Dermis blood vessel endothelial cell (primary cell): ENCODE results near the gene UNC5CL. TPM values are rescaled to one million over a fixed set of nuclear protein-coding genes. Genes with fewer than 3 reads are reported as not detected.

Experiments used
- DNase-seq: peaks from one replicate; pipeline ENCODE4 v3.0.0; 2010
- total RNA-seq: library from RNA; depleted of rRNA; stranded (reverse); fragments of >200 nt; gene quantifications from 2 replicates; pipeline ENCODE4 v1.2.3, GENCODE V29; 2014

UNC5CL gene, protein sequence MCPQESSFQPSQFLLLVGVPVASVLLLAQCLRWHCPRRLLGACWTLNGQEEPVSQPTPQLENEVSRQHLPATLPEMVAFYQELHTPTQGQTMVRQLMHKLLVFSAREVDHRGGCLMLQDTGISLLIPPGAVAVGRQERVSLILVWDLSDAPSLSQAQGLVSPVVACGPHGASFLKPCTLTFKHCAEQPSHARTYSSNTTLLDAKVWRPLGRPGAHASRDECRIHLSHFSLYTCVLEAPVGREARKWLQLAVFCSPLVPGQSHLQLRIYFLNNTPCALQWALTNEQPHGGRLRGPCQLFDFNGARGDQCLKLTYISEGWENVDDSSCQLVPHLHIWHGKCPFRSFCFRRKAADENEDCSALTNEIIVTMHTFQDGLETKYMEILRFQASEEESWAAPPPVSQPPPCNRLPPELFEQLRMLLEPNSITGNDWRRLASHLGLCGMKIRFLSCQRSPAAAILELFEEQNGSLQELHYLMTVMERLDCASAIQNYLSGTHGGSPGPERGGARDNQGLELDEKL
- 0.14 and 0.17 TPM in 2 replicates for total RNA-seq

DNA sequence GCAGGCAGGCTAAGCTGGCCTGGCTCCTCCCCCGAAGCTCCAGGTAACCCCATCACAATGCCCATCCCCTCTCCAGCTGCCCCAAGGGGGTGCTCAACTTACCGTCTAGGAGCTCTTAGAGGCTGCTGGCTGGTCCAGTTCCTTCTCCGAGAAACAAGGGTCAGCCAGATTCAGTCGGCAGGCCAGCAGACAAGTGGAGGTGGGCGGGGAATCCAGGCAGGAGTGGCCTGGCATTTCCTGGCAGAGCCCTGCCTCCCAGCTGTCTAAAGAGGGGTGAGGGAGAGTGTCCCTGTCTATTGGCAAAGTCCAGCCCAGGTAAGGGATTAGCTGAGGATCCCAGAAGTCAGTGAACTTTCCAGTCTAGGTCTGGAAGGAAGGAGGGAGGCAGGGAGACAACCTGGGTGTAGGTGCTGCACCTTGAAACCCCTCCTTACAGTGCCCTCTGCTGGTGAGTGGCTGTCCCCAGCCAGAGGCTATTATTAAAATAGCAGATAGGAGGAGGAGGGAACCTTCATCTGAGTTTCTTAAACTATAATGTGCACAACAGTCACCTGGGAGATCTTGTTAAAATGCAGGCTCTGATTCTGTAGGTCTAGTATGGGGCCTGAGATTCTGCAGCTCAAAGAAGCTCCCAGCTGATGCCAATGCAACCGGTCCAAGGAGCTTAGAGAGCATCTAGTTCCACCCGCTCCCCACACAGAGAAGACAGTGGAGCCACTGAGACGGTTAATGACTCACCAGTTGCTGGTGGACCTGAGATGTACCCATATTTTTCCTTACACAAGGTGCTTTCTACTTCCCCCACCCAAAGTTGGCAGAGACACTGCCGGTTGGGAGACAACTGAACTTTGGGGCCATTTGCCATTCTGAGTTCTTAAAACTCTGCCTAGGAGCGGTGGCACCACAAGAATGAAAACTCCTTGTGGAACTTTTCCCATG is at the start of gene UNC5CL:
Gene UNC5CL, minus strand, starts transcription at position 162 of the 939 bp plus-strand sequence. CDS start 4,147 bp downstream, outside the sequence.
- DNase-seq = peak; percentile 58

DNA sequence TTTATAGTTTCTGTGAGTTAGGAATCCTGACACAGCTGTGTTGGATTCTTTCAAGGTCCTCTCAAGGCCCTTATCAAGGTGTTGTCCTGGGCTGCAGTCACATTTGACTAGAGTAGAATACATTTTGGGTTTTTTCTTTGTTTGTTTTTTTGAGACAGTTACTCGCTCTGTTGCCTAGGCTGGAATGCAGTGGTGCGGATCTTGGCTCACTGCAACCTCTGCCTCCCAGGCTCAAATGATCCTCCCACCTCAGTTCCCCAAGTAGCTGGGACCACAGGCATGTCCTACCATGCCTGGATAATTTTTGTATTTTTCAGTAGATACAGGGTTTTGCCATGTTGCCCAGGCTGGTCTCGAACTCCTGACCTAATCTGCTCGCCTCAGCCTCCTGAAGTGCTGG is 49.4 kb upstream of the UNC5CL start:
- DNase-seq = no peak

DNA sequence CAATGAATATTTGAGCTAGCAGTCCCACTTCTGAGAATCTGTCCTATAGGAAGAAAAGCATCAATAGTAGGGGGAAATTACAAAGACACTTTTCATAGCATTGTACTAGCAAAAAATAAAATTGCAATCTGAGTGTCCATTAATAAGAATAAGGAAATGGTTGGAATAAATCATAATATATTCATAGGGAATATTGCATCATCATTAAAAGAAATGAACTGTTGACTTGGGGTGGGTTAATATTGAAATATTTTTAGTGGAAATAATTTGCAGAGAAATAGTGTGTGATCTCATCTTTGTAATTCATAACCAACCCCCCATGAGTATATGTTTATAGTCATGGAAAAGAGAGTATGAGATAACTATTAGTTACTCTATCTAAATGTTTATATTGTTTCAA is 46.2 kb upstream of the UNC5CL start:
- DNase-seq = no peak

DNA sequence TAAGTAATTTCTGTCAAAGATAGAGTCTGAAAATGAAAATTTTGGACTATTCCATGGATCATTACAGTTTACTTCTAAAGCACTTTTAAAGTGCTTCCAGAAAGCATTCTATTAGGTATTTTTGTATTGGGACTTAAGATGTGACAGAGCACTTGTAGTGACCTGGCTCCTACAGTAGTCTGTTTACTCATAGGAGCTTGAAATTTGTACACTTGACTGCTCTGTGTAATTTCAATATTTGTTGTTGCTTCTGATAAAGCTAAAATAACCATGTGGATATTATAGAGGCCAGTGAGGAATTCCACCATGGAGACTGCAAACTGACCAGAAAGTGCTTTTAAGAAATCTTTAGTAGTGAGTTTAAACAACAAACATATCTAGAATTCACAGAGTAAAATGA is 44.1 kb upstream of the UNC5CL start:
- no peak for DNase-seq

DNA sequence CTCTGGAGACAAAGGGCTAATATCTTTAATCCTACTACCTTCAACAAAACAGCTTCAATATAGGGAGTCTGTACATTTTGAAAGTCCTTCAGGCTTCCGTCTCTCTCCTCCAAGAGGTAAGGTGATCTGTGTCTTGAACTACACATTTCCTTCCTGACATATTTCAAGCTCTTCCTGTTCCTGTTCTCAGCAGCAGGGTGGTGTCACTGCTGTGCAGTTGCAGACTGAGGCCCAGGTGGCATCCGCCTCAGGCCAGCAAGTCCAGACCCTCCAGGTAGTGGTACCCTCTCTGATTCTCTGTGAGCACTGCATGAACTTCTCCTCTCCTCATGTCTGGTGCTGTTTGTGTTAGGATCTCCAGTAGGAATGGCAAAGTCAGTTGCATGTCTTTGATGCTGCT is 41.6 kb upstream of the UNC5CL start:
- peak; percentile 21 for DNase-seq

DNA sequence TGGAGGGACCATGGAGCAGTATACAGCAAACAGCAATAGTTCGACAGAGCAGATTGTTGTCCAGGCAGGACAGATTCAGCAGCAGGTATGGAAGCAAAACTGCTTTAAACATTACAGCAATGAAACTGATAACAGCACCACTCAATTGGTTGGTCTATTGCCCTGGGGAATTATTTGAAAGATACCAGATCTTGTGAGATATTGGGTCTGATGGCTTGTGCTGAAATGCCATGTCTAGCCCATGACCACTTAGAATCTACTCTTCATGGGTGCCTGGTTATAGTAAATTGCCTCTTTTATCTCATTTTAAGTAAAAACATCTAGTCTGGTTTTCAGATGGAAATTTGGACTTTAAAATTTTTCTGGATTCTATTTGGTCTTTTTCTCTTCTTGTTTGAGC is 40.1 kb upstream of the UNC5CL start:
- no peak for DNase-seq

DNA sequence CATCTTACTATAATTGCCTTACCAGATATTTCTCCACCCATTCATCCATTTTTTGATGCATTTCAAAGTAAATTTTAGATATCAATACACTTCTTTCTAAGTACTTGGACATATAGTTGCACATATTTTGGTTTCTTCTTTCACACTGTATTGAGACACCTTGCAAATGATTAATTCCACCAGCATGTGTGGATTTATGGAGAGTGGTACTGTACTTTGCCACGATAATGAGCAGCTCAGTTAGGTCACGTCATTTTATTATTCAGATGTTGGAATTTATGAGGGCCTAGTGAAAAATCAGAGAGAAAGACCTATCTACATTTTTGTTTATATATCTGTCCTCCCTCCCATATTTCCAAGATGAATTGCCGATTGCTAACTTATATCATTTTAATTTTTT is 39.1 kb upstream of the UNC5CL start:
- no peak for DNase-seq

DNA sequence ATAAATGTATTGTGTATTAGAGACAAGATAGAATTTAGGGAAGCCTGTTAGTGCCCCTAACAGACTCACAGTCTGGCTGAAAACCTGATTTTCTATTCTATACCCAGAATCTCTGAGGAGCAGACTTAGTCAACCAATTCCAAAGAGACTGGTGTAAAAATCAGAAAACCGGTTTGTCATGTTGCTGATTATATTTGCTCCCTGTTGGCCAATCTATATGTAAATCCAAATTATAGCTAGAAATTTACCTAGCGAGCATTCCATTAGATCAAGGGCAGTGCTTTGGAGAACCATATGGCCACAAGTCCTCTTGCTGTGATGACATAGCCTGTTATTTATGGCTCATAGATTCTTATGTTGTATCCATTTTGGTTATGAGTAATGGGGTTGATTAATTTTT is 38.5 kb upstream of the UNC5CL start:
- DNase-seq = no peak

DNA sequence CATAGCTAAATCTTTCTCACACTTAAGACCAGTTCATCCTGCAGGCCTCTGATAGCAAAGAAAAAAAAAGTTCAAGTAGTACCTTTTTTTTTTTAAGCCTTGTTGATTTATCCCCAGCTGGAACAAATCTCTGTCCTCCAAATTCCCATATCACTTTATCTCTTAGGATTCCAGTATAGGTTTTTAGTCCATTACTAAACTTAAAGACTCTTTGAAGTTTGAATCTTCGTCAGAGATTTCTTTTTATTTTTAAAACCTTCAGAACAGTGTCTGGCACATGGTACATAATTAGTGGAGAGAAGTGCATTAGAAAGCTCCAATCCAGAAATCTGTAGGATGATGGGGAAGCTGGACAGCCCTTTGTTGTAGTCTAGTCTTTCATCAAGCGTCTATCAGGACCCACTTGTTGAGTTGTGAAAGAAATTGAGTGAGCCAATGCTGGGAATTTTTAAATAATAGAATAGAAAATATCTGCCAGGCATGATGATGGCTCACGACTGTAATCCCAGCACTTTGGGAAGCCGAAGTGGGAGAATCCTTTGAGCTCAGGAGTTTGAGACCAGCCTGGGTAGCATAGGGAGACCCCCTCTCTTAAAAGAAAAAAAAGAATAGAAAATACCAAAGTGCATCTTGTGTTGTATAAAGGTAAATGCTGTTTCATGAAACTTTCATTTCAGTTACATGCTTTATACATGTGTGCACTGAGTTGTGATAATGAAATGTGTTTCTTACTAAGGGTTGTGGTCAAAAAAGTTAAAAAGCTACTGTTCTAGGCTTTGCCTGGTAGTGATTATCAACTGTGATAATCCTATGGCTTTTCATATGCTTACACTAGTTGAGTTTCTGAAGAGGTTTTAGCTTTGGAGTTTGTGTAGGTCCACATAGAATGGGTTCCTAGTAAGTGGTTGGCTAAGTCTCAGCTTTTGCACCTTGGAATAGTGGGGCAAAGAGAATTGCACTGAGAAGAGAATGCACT is 36.9 kb upstream of the UNC5CL start:
- DNase-seq = no peak

DNA sequence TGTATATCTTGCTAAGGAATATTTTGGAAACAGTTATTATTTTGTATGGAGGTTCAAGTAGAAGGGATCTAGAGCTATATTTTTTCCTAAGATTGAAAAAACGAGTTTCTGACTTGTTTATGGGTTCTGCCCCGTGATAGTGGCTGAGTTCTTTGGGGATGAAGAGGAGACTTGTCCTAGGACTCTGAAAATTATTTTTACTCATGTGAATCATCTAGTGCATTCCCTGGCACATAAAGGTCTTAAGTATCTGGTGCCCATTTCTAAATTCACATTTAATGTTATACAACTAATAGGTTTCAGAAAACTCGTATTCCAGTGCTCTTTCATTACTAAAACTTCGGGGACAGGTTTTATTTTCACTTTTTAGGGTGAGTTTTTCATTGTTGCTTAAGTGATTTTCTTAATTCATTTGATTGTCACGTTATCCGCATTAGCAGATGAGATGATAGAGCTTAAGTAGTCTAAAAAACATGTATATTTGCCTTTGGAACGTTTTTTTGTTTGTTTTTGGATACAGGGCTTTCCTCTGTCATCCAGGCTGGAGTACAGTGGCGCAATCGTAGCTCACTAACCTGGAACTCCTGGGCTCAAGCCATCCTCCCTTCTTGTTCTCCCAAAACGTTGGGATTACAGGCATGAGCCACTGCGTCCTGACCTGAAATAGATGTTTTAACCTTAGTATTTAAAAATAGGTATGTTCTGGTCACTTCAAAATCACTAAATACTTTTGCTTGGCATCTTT is 35.8 kb upstream of the UNC5CL start:
- peak; percentile 26 for DNase-seq

DNA sequence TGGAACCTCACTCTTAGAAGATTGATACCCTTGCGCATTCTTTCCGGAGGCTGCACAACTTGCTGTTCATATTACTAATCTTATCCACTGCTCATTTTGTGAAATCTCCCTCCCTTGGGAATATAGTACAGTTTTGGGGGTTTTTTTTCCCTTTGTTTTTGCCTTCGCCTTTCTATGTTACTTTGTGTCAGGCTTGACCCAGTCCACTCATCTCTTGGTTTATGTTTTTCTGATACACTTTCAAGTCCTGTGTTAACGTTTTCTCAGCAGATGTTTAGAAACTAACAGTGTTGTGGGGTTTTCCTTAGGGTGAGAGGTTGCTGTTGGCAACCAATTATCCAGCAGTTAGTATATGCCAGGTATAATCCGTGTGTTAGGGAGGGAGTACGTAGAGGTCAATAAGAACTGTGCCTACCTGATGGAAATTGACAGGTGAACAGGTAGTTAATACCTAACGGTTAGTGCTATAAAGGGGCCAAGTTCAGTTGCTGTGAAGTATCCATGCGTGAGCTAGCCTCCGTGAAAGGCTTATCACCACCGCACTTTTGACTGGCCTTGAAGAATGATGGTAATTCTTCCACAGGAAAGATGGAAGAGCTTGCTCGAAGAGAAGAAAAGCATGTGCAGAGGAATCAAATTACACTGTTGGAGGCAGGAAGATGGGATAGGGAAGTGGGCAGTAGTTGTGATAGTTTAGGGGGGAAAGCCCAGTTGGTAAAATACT is 35.1 kb upstream of the UNC5CL start:
- DNase-seq = peak; percentile 33

DNA sequence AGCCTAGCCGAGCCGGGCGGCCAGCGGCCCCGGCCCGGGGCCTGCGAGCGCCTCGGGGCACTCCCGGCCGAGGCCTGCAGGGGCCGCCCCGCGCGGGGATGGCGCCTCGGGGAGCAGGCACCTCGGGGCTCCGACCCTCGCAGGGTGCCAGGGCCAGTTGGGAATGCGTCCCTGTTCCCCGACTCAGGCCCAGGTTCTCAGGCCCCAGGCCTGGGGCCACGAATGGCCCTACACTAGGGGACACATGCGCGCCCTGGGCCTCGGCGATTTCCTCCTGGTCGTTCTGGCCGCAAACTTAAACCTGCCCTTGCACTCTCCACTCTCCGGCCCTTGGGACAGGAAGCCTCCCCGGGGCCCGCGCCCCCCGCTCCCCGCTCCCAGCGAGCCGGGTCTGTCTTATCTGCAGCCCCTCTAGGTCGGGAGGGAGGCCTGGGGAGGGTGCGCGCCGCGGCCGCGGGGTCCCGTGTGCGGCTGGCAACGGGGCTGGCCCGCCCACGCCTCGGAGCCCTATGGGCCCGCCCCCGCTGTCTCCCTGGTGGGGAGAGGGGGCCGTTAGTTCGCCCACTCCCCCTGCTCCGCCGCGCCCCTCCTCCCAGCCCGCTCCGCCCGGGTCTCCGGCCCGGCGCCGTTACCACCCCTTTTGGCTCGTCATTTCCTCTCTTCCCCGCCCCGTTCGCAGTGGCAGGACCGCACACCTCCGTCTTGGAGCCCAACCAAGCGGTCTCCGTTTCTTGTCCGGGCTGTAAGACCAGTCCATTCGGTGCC is 34.4 kb upstream of the UNC5CL start:
- peak; percentile 91 for DNase-seq

DNA sequence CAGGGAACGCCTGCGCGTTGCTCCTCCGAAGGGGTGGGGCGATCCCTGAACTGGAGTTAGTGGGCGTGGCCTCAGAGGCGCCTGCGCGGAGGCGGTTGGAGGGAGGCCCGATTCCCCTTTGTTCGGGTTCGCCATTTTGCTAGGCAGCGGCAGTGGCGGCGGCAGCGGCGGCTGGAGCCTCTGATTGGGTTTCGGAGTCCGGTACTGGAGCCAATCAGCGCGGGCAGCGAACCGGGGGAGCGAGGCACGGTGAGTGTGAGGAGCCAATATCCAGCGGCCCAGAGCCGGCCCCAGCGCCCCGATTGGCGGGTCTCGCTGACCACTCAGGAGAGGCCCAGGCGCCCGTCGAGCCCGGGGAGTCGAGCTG is 33.8 kb upstream of the UNC5CL start, which contains the start of gene NFYA:
Gene NFYA, plus strand, starts transcription at position 139 of the 367 bp plus-strand sequence. CDS start 6,116 bp downstream, outside the sequence.
- no peak for DNase-seq

DNA sequence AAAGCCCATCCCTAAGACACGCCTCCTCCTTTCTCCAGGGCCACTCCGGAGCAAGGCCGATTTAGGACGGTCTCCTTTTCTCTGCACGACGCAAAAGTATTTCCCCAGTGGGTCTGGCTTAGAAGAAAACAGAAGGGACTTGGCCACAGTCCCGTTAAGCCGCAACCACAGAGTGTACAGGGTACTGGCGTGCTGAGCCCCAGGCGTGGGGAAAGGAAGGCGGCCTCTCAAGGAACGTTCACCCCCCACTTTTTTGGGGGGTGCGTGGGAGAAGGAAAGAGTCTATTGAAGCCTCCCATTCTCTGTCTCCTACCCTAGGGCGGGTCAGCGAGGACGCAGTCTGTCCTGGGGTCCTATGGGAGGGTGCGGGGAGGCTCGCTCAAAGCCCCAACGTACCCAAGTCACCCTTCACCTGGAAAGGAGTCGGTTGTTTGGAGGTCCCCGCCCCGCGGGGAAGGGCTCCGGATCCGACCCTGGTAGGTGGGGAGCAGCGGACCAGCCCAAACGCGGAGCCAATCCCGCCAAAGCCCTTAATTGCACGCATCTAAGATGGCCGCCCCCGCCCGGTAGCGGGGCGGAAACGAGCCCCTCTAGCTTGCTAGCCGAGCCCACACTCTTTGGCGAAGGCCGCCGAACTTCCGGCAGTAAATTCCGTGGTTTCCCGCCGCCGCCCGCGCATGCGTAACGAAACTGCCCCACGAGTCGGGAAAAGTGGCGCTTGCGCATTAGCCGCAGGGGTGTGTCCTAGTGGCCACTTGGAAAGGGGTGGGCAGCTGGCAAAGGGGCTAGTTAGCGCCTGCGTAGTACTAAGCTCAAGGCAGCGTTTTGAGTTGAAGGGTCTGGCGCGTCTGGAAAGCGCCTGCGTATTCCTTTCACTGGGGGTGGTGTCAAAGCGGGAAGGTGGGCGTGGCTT is 33.2 kb upstream of the UNC5CL start, which contains the start of gene OARD1:
Gene OARD1, minus strand, starts transcription at position 434 of the 913 bp plus-strand sequence. CDS start 722 bp downstream, outside the sequence.
- DNase-seq = peak; percentile 100

DNA sequence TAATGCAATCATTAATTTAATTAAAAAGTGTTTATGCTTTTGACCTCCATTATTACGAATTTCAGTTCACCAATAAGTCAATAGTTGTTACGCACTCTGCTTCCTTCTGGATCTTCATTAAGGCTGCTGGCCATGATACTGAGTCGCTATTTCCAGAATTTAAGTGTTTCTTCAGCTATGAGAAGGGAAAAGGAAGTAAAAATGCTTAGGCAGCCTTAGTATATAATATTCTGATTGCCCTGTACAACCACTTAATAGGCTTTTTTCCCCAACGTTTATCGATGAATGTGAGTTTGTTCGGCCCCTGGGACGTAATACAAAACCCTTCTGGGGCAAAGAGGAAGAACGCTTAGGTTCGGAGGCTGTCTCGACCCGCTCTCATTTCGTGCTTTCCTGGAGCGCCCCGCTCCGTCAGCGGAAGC is 32.5 kb upstream of the UNC5CL start:
- DNase-seq = peak; percentile 89

DNA sequence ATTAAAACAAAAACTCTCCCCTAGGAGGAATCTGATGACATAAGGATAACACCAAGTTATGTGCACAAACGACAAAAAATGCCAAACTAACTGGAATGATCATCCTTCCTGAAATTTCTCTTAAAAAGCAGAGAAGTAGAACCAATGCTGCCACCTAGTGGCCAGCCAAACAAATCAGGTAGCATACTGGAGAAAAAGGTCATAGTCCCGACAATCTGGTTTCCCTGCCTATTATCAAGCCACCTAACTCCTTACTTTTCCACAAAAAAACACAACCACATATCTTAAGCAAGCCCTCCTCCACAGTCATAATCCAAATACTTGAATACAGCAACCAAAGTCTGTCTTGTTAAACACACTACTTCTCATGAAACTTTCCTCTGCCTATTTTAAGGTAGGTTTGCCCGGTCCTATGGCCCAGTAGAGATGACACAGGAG is 27.9 kb upstream of the UNC5CL start:
- DNase-seq = peak; percentile 90

DNA sequence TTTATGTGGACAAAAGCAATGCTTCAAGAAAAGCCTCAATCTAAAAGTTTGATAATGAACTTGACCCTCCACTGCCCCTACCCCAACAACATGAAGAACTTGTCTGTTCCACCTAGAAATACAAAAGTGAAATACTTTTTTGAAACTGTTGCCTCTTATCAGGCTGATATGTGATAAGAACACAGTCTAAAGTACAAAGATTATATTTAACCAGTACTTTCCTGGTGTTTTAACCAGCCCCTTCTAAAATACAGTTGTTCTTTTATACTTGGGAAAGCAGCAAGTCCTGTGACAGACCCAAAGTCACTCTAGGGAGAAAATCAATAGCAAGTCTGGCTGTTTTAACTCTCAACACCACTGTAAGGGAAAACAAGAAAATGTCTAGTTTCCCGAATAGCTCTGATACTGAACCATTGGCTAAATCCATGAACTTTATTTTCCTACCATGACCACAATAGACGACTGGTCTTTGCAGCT is 26.6 kb upstream of the UNC5CL start:
- DNase-seq = no peak

DNA sequence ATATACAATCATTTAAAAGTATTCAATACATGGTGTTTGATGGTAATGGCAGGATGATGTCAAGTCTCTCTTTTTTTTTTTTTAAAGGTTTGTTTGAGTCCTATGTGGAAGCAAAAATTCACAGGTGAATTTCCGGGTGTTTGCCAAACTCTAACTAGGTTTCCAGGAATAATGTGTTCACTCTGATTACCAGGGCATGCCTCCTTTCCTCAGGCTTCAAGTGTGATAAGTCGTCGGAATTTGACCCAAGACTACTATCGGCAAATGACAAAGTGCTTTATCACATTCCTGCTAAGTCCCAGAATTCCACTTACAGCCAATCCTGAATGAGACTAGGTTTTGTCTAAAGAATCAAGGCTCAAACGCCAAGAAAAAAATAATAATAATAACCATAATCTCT is 25.8 kb upstream of the UNC5CL start:
- DNase-seq = no peak
